Measurements from ENCODE around the gene SLC34A3.
A peak's percentile ranks its signal among the peaks of the same experiment; 100 is the strongest.

The SLC34A3 gene

DNA sequence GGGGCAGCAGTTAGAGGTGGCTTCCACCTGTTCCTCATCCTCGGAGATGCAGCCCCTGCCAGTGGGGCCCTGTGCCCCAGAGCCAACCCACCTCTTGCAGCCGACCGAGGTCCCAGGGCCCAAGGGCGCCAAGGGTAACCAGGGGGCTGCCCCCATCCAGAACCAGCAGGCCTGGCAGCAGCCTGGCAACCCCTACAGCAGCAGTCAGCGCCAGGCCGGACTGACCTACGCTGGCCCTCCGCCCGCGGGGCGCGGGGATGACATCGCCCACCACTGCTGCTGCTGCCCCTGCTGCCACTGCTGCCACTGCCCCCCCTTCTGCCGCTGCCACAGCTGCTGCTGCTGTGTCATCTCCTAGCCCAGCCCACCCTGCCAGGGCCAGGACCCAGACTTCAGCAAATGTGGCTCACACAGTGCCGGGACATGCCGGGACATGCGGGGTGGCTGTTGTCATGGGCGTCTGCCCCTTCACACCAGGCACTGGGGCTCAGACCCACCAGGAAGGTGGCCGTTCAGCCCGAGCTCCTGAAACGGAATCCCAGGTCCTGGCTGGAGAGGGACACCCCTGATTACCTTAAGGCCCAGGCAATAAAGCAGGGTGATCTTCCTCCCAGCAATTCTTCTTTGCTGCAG, 4.9 kb upstream of the SLC34A3 start:
- H3K4me3 ChIP-seq (ENCODE audit: low read depth, low read length): no peak overlapping the region
- in situ Hi-C loops (cut with HindIII; ENCODE audit: low pct_ligation_motif_present, low sequenced_read_pairs): no loop called here
- DNase-seq: no peak
- H3K27me3 ChIP-seq (replicated peaks): no peaks in the 10 kb centered on the region
- no peak overlapping the region for H3K27ac ChIP-seq
- H3K36me3 ChIP-seq (replicated peaks): no peaks in the 10 kb centered on the region
- TF ChIP-seq, protein P1, sequence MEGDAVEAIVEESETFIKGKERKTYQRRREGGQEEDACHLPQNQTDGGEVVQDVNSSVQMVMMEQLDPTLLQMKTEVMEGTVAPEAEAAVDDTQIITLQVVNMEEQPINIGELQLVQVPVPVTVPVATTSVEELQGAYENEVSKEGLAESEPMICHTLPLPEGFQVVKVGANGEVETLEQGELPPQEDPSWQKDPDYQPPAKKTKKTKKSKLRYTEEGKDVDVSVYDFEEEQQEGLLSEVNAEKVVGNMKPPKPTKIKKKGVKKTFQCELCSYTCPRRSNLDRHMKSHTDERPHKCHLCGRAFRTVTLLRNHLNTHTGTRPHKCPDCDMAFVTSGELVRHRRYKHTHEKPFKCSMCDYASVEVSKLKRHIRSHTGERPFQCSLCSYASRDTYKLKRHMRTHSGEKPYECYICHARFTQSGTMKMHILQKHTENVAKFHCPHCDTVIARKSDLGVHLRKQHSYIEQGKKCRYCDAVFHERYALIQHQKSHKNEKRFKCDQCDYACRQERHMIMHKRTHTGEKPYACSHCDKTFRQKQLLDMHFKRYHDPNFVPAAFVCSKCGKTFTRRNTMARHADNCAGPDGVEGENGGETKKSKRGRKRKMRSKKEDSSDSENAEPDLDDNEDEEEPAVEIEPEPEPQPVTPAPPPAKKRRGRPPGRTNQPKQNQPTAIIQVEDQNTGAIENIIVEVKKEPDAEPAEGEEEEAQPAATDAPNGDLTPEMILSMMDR (IDR thresholded peaks at IDR 0.05; ENCODE audit: low read depth, low read length, missing control alignments): no peak

DNA sequence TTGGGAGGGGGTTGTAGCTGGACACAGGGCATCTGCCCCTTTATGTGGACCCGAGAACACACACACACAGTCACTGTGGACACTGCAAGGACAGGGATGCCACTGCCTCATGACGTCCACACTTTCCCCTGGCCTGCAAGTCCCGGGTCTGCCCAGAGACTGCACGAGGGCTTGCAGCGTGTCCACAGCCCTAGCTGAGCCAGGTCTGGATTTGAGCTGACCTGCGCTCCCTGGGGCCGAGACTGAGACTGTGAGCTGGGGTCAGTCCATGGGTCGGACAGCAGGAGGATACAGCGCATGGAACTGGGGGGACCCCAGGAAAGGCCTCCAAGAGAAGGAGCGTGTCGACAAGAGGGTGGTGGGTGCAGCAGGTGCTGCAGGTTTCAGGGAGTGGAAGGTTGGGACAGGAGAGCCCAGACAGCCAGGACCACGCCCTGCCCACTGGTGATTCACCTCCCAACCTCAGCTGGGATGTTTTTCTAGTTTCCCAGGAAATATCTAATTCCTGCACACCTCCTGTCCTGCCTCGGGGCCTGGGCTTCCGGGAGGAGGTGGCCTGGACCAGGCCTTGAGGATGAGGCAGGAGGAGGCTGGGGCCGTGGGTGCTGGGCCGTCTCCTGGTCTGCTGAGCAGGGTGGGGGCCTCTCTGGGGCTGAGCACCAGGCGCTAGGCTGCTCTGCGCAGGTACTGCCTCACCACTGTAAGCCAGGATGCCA, 4.2 kb upstream of the SLC34A3 start:
- Histone ChIP-seq H3K27me3 (replicated peaks) (no peaks in the 10 kb centered on the region), H3K4me3 (ENCODE audit: low read depth, low read length) (no peak overlapping the region), H3K36me3 (replicated peaks) (no peaks in the 10 kb centered on the region), H3K27ac (no peak overlapping the region)
- in situ Hi-C loops (cut with HindIII; ENCODE audit: low pct_ligation_motif_present, low sequenced_read_pairs): no loop called here
- TF ChIP-seq, protein P1 (IDR thresholded peaks at IDR 0.05; ENCODE audit: low read depth, low read length, missing control alignments): no peak
- no peak for DNase-seq

GRCh38 chr9:137227054-137227852, 3.4 kb upstream of the SLC34A3 start, which contains the start of gene RNF224:
Gene RNF224, plus strand, starts transcription at chr9:137227502. Its CDS starts 834 bp downstream, at chr9:137228336.
- Histone ChIP-seq H3K27me3 (replicated peaks) (no peaks in the 10 kb centered on the region), H3K27ac (no peak within 1 kb of the TSS), H3K4me3 (ENCODE audit: low read depth, low read length) (no peak within 1 kb of the TSS)

DNA sequence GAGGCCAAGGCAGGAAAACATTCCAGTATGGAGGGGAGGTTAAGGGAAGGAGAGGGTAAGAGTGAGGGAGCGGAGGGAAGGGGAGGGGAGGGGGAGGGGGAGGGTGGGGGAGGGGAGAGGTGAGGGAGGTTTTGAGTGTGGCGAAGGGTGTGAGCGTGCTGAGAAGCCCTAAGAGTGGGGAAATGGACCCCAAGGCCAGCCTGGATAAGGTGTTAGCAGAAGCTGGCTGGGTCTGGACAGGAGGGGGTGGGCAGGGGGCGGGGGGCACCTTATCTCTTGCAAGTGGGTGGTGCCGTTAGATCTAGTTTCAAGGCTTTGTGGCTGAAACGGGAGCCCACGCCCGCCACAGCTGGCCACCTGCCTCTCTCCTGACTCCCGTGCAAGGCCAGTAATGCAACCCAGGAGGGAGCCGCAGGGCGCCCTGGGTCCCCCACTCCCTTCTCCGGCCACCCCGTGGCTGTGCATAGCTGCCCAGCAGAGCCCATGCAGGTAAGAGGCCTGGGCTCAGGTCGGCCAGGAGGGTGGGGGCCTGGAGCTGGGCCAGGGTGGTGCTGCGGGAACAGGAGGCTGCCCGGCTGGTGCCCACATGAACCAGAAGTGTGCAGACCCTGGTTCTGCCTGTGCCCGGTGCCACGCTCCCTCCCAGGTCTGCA, 2.7 kb upstream of the SLC34A3 start:
- no peak for DNase-seq
- H3K27me3 ChIP-seq (replicated peaks): no peaks in the 10 kb centered on the region
- no peak overlapping the region for H3K4me3 ChIP-seq (ENCODE audit: low read depth, low read length)
- in situ Hi-C loops (cut with HindIII; ENCODE audit: low pct_ligation_motif_present, low sequenced_read_pairs): no loop called here
- no peak overlapping the region for H3K27ac ChIP-seq
- TF ChIP-seq, protein P1 (IDR thresholded peaks at IDR 0.05; ENCODE audit: low read depth, low read length, missing control alignments): no peak
- no peaks in the 10 kb centered on the region for H3K36me3 ChIP-seq (replicated peaks)

More at GRCh38 chr9:137227054-137227852, 3.4 kb upstream of the SLC34A3 start, which contains the start of gene RNF224:
- H3K36me3 ChIP-seq (replicated peaks): no peaks in the 10 kb centered on the region
- TF ChIP-seq, protein P1 (IDR thresholded peaks at IDR 0.05; ENCODE audit: low read depth, low read length, missing control alignments): peak; percentile 94
- DNase-seq: peak; percentile 58
- in situ Hi-C loops (cut with HindIII; ENCODE audit: low pct_ligation_motif_present, low sequenced_read_pairs): no loop called here

DNA sequence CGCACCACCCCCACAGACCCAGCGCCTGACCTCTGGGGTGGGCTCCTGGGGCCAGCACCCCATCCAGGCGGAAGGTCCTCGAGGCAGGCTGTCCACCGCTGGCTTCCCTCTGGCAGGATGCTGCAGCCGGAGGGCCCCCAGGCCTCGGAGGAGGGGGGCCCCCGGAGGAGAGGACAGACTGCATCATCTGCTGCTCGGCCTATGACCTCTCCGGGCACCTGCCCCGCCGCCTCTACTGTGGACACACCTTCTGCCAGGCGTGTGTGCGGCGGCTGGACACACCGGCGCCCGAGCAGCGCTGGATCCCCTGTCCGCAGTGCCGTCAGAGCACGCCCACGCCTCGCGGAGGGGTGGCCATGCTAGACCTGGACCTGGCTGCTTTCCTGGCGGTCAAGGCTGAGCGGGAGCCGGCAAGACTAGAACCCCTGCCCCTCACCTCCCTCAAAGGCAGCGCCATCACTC, 2.2 kb upstream of the SLC34A3 start:
- H3K4me3 ChIP-seq (ENCODE audit: low read depth, low read length): no peak overlapping the region
- no peaks in the 10 kb centered on the region for H3K27me3 ChIP-seq (replicated peaks)
- TF ChIP-seq, protein P1 (IDR thresholded peaks at IDR 0.05; ENCODE audit: low read depth, low read length, missing control alignments): no peak
- H3K27ac ChIP-seq: no peak overlapping the region
- DNase-seq: no peak
- in situ Hi-C loops (cut with HindIII; ENCODE audit: low pct_ligation_motif_present, low sequenced_read_pairs): no loop called here
- no peaks in the 10 kb centered on the region for H3K36me3 ChIP-seq (replicated peaks)
